Stimulated activated CD8-positive, alpha-beta memory T cell treated with anti-CD3 and anti-CD28 coated beads, Interleukin-4, amount 100 ng/mL, for 4 hours (primary cell): ENCODE data around the gene CMTM5.
"Not testable (repeated sequence)": the region's sequence is repeated elsewhere in the genome, so short reads cannot be mapped to it uniquely, and the experiment has no call there.

Experiments used
- DNase-seq, 2 donors: peaks; one replicate each; pipeline ENCODE4 v3.0.0-alpha.2; 2020; ENCODE audit warnings: low read depth in 2 of 2, low spot score in 1 of 2

The CMTM5 gene

DNA sequence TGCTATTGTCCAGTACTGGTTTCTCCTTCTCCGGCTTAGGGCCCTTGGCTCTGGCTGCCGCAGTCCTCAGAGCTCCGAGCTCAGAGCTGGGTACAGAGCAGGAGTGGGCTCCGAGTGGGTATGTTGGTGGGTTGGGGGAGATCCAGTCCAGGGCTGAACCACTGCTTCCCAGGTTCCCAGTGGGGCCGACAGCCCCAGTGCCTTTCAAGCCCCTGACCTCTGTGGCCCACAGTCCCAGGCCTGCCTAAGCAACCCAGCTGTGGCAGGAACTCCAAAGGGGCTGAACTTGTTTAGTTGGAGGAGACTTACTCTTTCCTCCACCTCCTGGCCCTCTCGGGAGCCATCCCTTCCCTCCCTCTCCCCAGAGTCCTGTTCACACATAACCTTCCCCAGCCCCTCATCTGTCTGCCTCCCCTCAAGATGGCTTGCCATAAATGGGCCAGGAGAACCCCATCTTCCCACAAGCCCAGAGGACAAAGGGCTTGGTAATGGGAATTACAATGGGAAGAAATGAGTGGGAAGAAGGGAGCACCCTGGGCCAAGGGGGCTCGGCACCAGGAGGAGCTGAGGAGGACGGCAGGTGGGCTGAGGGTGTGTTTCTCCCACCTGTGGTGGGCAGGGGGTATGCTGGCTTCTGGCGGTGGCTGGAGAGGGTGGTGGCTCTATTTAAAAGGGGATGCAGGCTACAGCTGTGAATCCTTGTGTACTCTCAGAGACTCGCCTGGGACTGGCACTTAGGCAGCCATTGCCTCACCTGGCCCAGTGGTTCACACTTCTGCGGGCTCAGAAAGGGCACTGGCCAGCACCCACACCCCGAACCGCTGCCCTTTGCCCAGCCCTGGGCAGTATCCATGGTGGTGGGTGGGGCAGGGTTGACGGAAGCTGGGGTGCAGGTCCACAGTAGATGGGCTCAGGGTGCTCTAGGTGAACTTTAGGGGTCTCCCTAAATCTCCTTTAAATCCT lies 35.0 kb downstream of the CMTM5 start:
- DNase-seq = no peak

GRCh38 chr14:23413681-23414080 lies 36.8 kb downstream of the CMTM5 start:
- DNase-seq = no peak

- DNase-seq = no peak
Measured at GRCh38 chr14:23414254-23414653, 37.4 kb downstream of the CMTM5 start.

GRCh38 chr14:23414906-23415820 lies 38.3 kb downstream of the CMTM5 start:
- DNase-seq = no peak

DNA sequence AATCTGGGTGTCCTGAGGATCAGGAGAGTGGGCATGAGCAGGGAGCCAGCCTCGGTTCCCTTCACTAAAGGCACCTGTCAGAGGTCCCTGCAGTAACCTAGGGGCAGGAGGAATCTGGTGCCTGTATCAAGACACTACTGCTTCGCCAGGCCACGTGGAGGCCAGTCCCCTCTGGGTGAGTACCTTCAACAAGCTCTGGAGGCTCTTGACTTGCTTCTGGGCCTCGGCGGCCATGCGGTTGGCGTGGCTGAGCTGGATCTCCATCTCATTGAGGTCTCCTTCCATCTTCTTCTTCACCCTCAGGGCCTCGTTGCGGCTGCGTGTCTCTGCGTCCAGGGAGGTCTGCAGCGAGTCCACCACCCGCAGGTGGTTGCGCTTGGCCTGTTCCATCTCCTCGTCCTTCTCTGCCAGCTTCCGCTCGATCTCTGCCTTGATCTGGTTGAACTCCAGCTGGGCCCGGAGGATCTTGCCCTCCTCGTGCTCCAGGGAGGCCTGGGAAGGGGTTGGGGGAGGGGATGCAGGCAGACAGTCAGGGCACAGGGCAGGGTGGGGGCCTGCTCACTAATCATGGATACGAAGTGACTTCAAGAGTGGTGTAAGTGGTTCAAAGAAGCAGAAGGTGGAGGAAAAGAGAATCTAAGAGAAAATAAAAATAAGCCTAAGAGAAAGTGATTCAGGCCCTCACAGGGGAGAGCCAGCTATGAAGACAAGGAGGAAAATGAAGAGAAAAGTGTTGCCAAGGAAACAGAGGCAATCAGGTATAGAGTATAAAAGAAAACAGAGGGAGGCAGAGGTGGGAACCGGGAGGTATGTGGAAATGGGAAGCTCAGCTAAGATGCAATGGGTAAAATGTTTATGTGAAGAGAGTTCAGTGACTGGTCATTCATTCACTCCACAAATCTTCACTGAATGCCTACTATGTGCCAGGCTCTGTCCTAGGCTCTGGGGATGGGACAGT lies 39.3 kb downstream of the CMTM5 start:
- DNase-seq = no peak

DNA sequence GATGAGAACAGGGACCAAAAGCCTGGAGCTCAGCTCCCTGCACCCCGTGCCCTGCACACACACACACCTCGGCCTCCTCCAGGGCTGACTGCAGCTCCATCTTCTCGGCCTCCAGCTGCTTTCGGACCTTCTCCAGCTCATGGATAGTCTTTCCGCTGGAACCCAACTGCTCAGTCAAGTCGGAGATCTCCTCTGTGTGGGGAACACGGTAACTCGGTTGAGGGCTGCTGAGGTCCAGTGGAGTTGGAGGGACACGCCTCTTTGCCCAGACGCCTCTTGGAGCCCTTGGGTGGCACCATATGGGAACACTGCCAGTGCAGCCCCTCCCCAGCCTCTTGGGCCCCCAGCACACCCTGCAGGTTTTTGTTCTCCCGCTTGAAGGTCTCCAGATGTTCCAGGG lies 40.0 kb downstream of the CMTM5 start:
- DNase-seq = no peak

- DNase-seq = not testable (repeated sequence)
Measured at GRCh38 chr14:23417269-23417668, 40.4 kb downstream of the CMTM5 start.

GRCh38 chr14:23418021-23418420 lies 41.2 kb downstream of the CMTM5 start:
- no peak for DNase-seq

GRCh38 chr14:23419646-23420045 lies 42.8 kb downstream of the CMTM5 start:
- not testable (repeated sequence) for DNase-seq

DNA sequence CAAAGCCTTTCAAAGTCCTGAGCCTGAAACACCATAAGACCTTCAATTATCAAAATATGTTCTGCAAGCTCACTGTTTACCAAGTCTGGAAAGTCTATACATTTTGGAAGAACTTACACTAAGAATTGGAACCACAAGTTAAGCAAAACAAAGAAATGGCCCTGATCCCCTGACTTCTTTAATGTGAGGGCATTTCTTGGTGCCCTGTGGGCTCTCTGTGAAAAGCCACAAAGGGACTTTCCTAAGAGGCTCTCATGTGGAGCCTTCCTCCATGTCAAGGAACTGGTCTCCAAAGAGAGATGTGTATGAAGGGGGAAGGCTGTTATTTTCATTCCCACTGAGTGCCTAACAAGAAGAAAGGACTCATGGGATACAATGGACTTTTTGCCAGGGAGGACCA lies 44.7 kb downstream of the CMTM5 start:
- DNase-seq = no peak

GRCh38 chr14:23423657-23424056 lies 46.8 kb downstream of the CMTM5 start:
- no peak for DNase-seq

DNA sequence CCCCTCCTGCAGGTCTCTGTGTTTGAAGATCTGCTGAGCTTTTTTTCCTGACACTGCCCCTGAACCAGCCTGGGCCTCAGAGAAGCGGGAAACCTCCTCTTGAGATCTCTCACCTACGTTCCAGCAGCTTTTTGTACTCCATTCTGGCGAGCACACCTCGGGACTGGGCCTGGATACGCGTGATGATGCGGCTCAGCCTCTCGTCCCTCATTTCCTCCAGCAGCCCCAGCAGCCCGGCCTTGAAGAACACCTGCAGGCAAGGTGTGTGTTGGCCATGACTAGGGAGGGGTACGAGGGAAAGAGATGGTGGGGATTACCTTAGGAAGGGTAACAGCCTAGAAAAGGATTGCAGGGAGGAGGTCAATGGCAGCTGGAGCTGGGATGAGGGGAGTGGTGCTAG lies 48.3 kb downstream of the CMTM5 start:
- DNase-seq = no peak

GRCh38 chr14:23425798-23426197 lies 49.0 kb downstream of the CMTM5 start:
- not testable (repeated sequence) for DNase-seq

DNA sequence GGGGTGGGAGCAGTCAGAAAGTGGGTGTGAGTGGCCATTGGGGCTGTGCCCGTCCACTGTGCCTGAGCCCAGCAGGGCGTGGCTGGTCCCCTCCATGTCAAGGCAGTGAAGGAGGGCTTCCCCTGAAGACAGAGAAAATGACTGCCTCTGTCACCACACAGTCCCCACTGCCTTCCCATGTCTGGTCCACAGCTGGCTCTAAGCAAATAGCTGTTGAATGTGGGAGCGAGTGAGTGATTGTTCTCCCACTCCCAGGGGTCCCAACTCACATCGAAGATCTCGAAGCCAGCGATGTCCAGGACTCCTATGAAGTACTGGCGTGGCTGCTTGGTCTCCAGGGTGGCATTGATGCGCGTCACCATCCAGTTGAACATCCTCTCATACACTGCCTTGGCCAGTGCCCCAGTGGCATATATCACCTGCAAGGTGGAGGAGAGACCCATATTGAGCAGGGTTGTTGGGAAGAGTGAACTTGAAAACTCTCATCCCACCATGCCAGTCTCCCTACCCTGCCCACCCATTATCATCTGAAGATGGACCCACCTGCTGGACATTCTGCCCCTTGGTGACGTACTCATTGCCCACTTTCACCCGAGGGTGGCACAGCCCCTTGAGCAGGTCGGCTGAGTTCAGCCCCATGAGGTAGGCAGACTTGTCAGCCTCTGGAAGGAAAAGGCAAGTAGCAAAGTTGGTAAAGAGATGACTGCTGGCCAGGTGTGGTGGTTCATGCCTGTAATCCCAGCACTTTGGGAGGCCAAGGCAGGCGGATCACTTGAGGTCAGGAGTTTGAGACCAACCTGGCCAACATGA lies 52.0 kb downstream of the CMTM5 start:
- no peak for DNase-seq
